ENCODE measurements around the gene CDH4.
"Not testable (repeated sequence)": the region's sequence is repeated elsewhere in the genome, so short reads cannot be mapped to it uniquely, and the experiment has no call there.

The CDH4 gene

DNA sequence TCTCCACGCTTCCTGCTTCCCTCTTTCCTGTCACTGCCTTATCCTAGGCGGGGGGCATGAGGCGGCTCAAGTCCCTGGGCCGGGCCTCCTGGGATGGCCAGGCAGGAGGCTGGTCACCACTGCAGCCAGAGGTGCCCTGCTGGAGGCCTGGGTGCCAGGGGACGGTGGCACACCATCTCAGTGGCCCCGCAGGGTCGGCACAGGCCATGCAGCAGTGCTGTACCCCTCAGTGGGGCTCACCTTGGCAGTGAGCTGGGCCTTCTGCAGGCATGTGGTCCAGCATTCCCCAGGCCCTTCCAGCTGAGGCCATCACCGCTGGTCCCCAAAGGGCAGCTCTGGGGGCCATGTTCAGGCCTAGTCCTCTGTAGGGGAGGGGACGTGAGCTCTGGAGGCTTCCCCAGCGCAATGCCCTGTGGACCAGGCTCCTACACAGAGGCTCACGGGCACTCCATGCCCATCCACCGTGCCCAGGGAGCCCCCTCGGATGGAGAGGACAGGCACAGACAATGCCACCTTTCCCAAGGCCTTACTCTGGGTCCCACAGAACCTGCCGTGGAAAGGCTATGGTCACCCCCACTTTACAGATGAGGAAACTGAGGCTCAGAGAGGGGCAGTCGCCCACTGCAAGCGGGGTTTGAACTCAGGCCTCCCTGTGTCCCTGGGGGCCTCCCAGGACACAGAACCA, 689.8 kb downstream of the CDH4 start:
- no peak for FAIRE-seq

GRCh38 chr20:61942526-61942925, 690.5 kb downstream of the CDH4 start:
- FAIRE-seq: no peak

GRCh38 chr20:61944967-61945366, 692.9 kb downstream of the CDH4 start:
- FAIRE-seq: not testable (repeated sequence)

GRCh38 chr20:61945495-61945894, 693.4 kb downstream of the CDH4 start:
- not testable (repeated sequence) for FAIRE-seq

GRCh38 chr20:61948056-61948455, 696.0 kb downstream of the CDH4 start:
- not testable (repeated sequence) for FAIRE-seq

GRCh38 chr20:61948586-61949362, 696.7 kb downstream of the CDH4 start:
- no peak for FAIRE-seq

DNA sequence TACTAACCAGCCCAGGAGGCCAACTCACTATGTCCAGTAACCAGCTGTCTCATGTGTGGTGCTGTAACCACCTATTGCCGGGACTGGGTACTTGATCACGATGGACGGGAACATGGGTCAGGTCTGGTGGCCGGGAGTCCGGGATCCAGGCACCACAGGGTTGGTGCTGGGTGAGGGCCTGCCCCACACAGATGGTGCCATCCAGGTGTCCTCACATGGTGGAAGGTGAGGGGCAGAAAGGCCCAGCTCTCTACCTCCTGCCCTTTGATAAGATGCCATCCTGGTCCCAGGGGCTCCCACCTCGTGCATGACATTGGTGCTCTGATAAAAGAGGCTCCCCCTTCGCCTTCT, 697.3 kb downstream of the CDH4 start:
- FAIRE-seq: no peak

DNA sequence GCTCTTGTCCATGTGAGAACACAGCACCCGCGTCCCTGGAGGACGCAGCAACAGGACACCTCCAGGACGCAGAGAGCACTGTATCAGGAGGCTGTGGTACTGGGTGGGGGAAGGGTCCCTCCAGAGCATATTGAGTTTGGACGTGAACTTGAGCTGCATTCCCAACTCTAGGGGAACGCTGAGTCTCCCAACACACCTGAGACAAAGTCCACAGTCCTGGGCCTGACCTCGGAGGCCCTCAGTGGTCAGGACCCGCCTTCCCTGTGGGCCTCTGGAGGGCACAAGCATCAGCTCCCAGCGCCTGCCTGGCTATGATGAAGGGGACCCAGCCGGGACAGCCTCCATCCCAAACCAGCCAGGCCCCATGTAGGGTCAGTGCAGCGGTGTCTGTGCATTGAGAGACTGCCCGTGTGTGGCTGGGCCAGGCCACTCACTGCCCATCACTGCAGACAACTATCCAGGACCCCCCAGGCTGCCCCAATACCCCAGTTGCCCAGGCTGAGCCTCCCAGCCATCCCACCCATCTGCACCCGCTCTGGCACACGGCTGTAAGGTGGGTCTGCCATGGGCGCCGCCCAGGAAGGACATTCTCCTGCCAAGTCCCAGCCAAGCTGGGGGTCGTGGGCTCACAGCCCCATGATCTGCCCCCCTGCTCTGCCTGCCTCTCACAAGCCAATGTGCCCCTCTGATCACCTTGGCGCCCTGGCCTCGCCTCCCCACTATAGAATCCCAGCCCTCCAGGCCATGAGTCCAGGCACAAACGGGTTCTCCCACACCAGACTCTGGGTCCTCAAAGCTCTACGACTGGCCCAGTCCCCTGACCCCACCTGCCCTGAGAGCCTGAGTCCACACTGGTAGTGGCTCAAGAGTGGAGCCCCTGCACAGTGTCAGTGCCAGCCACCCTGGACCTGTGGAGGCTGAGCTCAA, 697.9 kb downstream of the CDH4 start:
- FAIRE-seq: no peak

- FAIRE-seq: no peak
Observed at GRCh38 chr20:61950641-61951071, 698.6 kb downstream of the CDH4 start.

- no peak for FAIRE-seq
Observed at GRCh38 chr20:61951695-61952533, 699.9 kb downstream of the CDH4 start.

GRCh38 chr20:61953037-61954021, 701.3 kb downstream of the CDH4 start:
- no peak for FAIRE-seq

DNA sequence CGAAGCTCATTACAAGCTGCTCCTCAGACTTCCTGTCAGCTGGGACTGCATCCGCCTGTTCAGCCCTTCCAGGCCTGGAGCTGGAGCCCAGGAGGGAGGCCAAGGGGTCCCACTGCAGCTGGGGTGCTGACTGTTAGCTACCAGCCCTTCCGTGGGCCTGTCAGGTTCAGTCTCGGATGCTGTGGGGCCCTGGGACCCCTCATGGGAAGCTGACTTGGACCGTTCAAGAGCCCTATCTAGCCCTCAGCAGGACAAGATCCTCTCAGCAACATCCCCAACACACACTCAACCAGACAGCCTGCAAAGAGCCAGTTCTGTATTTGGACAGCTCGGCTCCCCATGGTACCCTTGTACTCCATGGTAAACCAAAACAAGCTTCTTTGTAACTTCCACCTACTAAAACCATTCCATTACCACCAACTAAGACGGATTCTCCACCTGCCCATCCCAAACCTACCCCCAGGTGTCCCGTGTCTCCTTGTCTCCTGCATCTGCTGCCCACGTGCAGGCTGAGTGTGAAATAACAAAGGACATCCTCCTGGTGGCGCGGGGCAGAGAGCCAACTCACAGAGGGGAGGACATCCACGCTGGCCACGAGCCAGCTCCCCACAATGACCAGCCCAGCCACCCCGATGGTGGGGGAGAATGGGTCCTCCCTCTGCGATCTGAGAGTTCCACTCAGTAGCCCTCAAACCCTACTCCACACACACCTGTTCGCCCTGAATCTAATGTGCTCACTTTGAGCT, 702.4 kb downstream of the CDH4 start:
- FAIRE-seq: no peak

- no peak for FAIRE-seq
Observed at GRCh38 chr20:61955668-61956395, 703.8 kb downstream of the CDH4 start.

DNA sequence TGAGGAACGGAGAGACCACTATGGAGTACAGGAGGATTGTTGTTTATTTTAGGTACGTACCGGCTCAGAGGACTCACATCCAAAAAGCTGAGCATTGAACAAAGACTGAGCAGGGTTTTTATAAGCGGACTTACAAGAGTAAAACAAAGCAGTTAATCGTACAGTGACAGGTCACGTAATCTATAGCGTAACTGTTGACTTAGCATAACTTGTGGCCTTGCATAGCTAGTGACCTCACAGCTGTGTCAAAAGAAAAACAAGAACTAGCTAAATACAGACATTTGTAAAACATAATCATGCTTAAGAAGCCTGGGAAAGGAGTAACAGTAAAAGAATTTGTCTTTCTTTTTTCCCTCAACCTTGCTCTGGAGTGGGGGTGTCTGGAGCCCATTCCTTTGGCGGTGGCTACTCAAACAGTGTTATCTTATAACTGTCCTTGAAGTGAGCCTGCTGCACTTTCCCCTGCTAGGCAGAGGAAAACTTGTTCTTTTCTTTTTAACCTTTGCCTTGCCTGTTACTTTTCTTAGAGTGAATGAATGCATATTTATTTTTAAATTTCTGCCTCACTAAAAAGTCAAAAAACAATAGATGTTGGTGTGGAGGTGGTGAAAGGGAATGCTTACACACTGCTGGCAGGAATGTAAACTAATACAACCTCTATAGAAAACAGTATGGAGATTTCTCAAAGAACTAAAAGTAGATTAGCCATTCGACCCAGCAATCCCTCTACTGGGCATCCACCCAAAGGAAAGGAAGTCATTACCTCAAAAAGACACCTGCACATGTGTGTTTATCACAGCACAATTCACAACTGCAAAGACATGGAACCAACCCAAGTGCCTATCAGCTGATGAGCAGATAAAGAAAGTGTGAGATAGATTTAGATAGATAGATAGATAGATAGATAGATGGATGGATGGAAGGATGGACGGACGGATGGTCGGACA, 704.6 kb downstream of the CDH4 start:
- FAIRE-seq: no peak

- FAIRE-seq: no peak
Observed at GRCh38 chr20:61957961-61958715, 706.1 kb downstream of the CDH4 start.

DNA sequence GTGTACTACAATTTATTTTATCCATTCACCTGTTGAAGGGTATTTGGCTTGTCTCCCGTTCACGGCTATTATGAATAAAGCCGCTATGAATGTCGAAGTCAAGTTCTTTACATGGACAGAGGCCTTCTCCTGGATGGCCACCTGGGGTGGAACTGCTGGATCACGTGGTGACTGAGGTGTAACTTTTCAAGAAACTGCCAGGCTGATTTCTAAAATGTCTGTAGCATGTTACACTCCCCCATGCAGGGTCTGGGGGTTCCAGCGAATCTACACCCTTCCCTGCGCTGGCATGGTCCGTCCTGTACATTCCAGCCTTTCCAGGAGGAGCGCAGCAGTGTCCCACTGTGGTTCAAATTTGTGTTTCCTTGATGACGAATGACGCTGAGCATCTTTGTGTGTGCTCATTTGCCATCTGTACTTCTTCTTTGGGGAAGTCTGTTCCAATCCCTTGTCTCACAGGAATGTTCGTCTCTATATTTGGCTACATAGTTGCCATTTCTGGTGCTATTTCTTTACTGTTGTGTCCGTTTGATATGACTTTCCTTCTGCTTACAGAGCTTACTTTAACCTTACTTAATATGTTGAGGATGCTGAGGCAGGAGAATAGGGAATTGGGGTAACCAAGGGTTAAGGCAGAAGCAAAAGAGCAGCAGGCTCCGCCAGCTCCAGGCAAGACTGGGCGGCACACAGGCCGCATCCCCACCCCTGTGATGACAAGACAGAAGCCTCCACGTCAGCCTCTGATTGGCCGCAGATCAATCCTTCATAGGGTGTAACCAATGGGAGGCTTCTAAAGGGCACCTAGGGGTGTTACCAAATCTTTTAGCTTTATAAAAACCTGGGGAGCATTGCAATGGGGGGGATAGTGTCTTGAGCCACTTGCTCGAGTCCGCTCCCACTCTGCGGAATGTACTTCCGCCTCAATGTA, 707.0 kb downstream of the CDH4 start:
- FAIRE-seq: no peak

- no peak for FAIRE-seq
Observed at GRCh38 chr20:61960836-61961235, 708.8 kb downstream of the CDH4 start.

Data from A204.1 (cell line).